Activated T-cell treated with anti-CD3 and anti-CD28 coated beads for 4 hours (primary cell): ENCODE measurements around the gene GBX1.

Experiments used
- DNase-seq: peaks from one replicate; pipeline ENCODE4 v3.0.0-alpha.2; 2020

Gene GBX1

GRCh38 chr7:151193203-151193978, 25.9 kb upstream of the GBX1 start:
- DNase-seq = no peak

GRCh38 chr7:151192002-151192539, 24.6 kb upstream of the GBX1 start:
- no peak for DNase-seq

- DNase-seq = no peak
These were observed 24.1 kb upstream of the GBX1 start for GRCh38 chr7:151191544-151191943.

- no peak for DNase-seq
These were observed 21.5 kb upstream of the GBX1 start for GRCh38 chr7:151189038-151189437.

- no peak for DNase-seq
These were observed 20.7 kb upstream of the GBX1 start for GRCh38 chr7:151188252-151188542.

- DNase-seq = no peak
These were observed 20.1 kb upstream of the GBX1 start for GRCh38 chr7:151187409-151188251.

GRCh38 chr7:151186640-151187408, 19.3 kb upstream of the GBX1 start, which contains the start of gene ASB10:
Gene ASB10 (minus strand): TSS chr7:151187250. CDS start chr7:151187130, 120 bp downstream.
- no peak for DNase-seq

GRCh38 chr7:151185762-151186639, 18.5 kb upstream of the GBX1 start:
- no peak for DNase-seq

- no peak for DNase-seq
These were observed 13.5 kb upstream of the GBX1 start for GRCh38 chr7:151181011-151181431.

GRCh38 chr7:151179946-151180345, 12.5 kb upstream of the GBX1 start:
- DNase-seq = no peak

GRCh38 chr7:151179287-151179860, 11.9 kb upstream of the GBX1 start:
- DNase-seq = no peak

- no peak for DNase-seq
These were observed 11.3 kb upstream of the GBX1 start for GRCh38 chr7:151178831-151179230.

- DNase-seq = no peak
These were observed 10.7 kb upstream of the GBX1 start for GRCh38 chr7:151178236-151178635.

GRCh38 chr7:151177310-151177709, 9.8 kb upstream of the GBX1 start:
- DNase-seq = no peak

GRCh38 chr7:151176401-151176800, 8.9 kb upstream of the GBX1 start:
- no peak for DNase-seq

- DNase-seq = no peak
These were observed 8.4 kb upstream of the GBX1 start for GRCh38 chr7:151175793-151176311.

GRCh38 chr7:151175047-151175792, 7.7 kb upstream of the GBX1 start:
- no peak for DNase-seq

- DNase-seq = no peak
These were observed 7.0 kb upstream of the GBX1 start for GRCh38 chr7:151174246-151175046.

- no peak for DNase-seq
These were observed 6.1 kb upstream of the GBX1 start for GRCh38 chr7:151173386-151174245.
